WTC11 (cell line): Measurements from ENCODE around the gene MDK. TPM values are rescaled to one million over a fixed set of nuclear protein-coding genes. Genes with fewer than 3 reads are reported as not detected.

Experiments
- ATAC-seq: fragments of 200-7000 bp; cut with Tn5 transposase; 2 replicates; pipeline ENCODE4 v1.10.0; 2021; ENCODE audit warnings: mild to moderate bottlenecking, moderate library complexity
- CTCF ChIA-PET: fragments of 300-600 bp; sonication (Branson Sonifier 250); formaldehyde crosslinking; loops from one replicate; lab custom pipeline; 2021; ENCODE audit warnings: antibody characterized with exemption; lab: Charles Lee
- POLR2A ChIA-PET: fragments of 350-600 bp; sonication (Branson Sonifier 250); formaldehyde crosslinking; loops from one replicate; lab custom pipeline; 2021; ENCODE audit warnings: antibody characterized with exemption; lab: Charles Lee
- DNase-seq: peaks from one replicate; pipeline ENCODE4 v3.0.0; 2021; ENCODE audit warnings: low spot score
- H3K27ac Mint-ChIP-seq: 2 replicates; pipeline ENCODE4 v1.8.0; 2021; ENCODE audit warnings: mixed read lengths
- H3K27me3 Mint-ChIP-seq: 2 replicates; pipeline ENCODE4 v1.8.0; 2021; ENCODE audit warnings: low read depth, mild to moderate bottlenecking, moderate library complexity, mixed read lengths
- H3K36me3 Mint-ChIP-seq: 2 replicates; pipeline ENCODE4 v1.8.0; 2021; ENCODE audit warnings: mixed read lengths
- H3K4me1 Mint-ChIP-seq: 2 replicates; pipeline ENCODE4 v1.8.0; 2022; ENCODE audit warnings: mixed read lengths
- H3K4me3 Mint-ChIP-seq: 2 replicates; pipeline ENCODE4 v1.8.0; 2021; ENCODE audit warnings: mild to moderate bottlenecking, moderate library complexity, mixed read lengths
- H3K9me3 Mint-ChIP-seq: 2 replicates; pipeline ENCODE4 v1.8.0; 2021; ENCODE audit warnings: mixed read lengths
- AR ChIP-seq: fragments of 250-450 bp; sonication (Bioruptor Pico); IDR thresholded peaks from 2 replicates; pipeline ENCODE4 v1.9.0; 2021; ENCODE audit warnings: mild to moderate bottlenecking
- ATF1 ChIP-seq: sonication (generic); formaldehyde crosslinking; IDR thresholded peaks from 2 replicates; pipeline ENCODE4 v1.8.1; 2023; ENCODE audit warnings: mild to moderate bottlenecking, moderate library complexity, missing genetic modification reagents
- CBFB ChIP-seq: sonication (generic); formaldehyde crosslinking; IDR thresholded peaks from 2 replicates; pipeline ENCODE4 v1.8.1; 2022; ENCODE audit warnings: mild to moderate bottlenecking, low read depth, missing genetic modification reagents
- CREB1 ChIP-seq: sonication (generic); formaldehyde crosslinking; IDR thresholded peaks from 2 replicates; pipeline ENCODE4 v1.8.0; 2023; ENCODE audit warnings: mild to moderate bottlenecking, missing genetic modification reagents
- E2F1 ChIP-seq: sonication (generic); formaldehyde crosslinking; IDR thresholded peaks from 2 replicates; pipeline ENCODE4 v1.8.0; 2022; ENCODE audit warnings: mild to moderate bottlenecking, missing genetic modification reagents
- ELF4 ChIP-seq: sonication (generic); formaldehyde crosslinking; IDR thresholded peaks from 2 replicates; pipeline ENCODE4 v1.8.1; 2022; ENCODE audit warnings: low read depth, mild to moderate bottlenecking, moderate library complexity, missing genetic modification reagents
- GRHL2 ChIP-seq: fragments of 250-450 bp; sonication (Bioruptor Pico); IDR thresholded peaks from 2 replicates; pipeline ENCODE4 v1.8.0; 2022; ENCODE audit warnings: mild to moderate bottlenecking, moderate library complexity; ENCODE audit not compliant: insufficient replicate concordance, severe bottlenecking
- GTF2I ChIP-seq: fragments of 250-450 bp; sonication (Bioruptor Pico); conservative IDR thresholded peaks from 2 replicates; pipeline ENCODE4 v1.4.0; 2021; ENCODE audit warnings: mild to moderate bottlenecking
- MYBL2 ChIP-seq: sonication (generic); formaldehyde crosslinking; IDR thresholded peaks from 2 replicates; pipeline ENCODE4 v1.8.1; 2023; ENCODE audit warnings: mild to moderate bottlenecking, moderate library complexity, missing genetic modification reagents
- NR3C1 ChIP-seq: sonication (generic); formaldehyde crosslinking; conservative IDR thresholded peaks from 2 replicates; pipeline ENCODE4 v1.8.1; 2023; ENCODE audit warnings: low read depth, mild to moderate bottlenecking, missing genetic modification reagents
- RORB ChIP-seq: fragments of 250-450 bp; sonication (Bioruptor Pico); IDR thresholded peaks from 2 replicates; pipeline ENCODE4 v1.9.0; 2021; ENCODE audit warnings: mild to moderate bottlenecking
- SOX15 ChIP-seq: fragments of 250-450 bp; sonication (Bioruptor Pico); IDR thresholded peaks from 2 replicates; pipeline ENCODE4 v1.9.0; 2021; ENCODE audit warnings: mild to moderate bottlenecking
- STAT6 ChIP-seq: sonication (generic); formaldehyde crosslinking; conservative IDR thresholded peaks from 2 replicates; pipeline ENCODE4 v1.8.1; 2023; ENCODE audit warnings: mild to moderate bottlenecking, low read depth, missing genetic modification reagents, moderate library complexity
- TEAD4 ChIP-seq: sonication (generic); formaldehyde crosslinking; IDR thresholded peaks from 2 replicates; pipeline ENCODE4 v1.8.0; 2022; ENCODE audit warnings: mild to moderate bottlenecking, missing genetic modification reagents
- ZBTB43 ChIP-seq: sonication (generic); formaldehyde crosslinking; IDR thresholded peaks from 2 replicates; pipeline ENCODE4 v1.8.1; 2023; ENCODE audit warnings: mild to moderate bottlenecking, missing genetic modification reagents
- ZNF138 ChIP-seq: sonication (generic); formaldehyde crosslinking; conservative IDR thresholded peaks from 2 replicates; pipeline ENCODE4 v1.8.1; 2022; ENCODE audit warnings: mild to moderate bottlenecking, moderate library complexity, missing genetic modification reagents
- ZNF232 ChIP-seq: sonication (generic); formaldehyde crosslinking; IDR thresholded peaks from 2 replicates; pipeline ENCODE4 v1.8.0; 2022; ENCODE audit warnings: mild to moderate bottlenecking, missing genetic modification reagents
- ZNF317 ChIP-seq: sonication (generic); formaldehyde crosslinking; IDR thresholded peaks from 2 replicates; pipeline ENCODE4 v1.8.1; 2023; ENCODE audit warnings: low read depth, mild to moderate bottlenecking, moderate library complexity, missing genetic modification reagents, borderline replicate concordance
- ZNF416 ChIP-seq: fragments of 250-450 bp; sonication (Bioruptor Pico); IDR thresholded peaks from 2 replicates; pipeline ENCODE4 v1.9.0; 2021; ENCODE audit warnings: mild to moderate bottlenecking, inconsistent platforms
- ZNF512 ChIP-seq: sonication (generic); formaldehyde crosslinking; IDR thresholded peaks from 2 replicates; pipeline ENCODE4 v1.8.1; 2022; ENCODE audit warnings: missing genetic modification reagents, borderline replicate concordance
- total RNA-seq: library from RNA; stranded (reverse); gene quantifications from 3 replicates; pipeline ENCODE4 v1.2.3, GENCODE V29; 2021
- TF ChIP-seq, protein P1 (sequence below): sonication (generic); formaldehyde crosslinking; IDR thresholded peaks from 2 replicates; pipeline ENCODE4 v1.8.1; 2022; ENCODE audit warnings: mild to moderate bottlenecking, moderate library complexity, missing genetic modification reagents

Gene MDK
- total RNA-seq, 1 experiment from 2014 or later = 560 TPM

- TF ChIP-seq CBFB (CRISPR knock-in tag) = no peak
- TF ChIP-seq, protein P1, sequence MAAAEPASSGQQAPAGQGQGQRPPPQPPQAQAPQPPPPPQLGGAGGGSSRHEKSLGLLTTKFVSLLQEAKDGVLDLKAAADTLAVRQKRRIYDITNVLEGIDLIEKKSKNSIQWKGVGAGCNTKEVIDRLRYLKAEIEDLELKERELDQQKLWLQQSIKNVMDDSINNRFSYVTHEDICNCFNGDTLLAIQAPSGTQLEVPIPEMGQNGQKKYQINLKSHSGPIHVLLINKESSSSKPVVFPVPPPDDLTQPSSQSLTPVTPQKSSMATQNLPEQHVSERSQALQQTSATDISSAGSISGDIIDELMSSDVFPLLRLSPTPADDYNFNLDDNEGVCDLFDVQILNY (CRISPR knock-in tag) = no peak
- TF ChIP-seq ATF1 (CRISPR knock-in tag) = no peak
- no peak for TF ChIP-seq TEAD4 (CRISPR knock-in tag)
- TF ChIP-seq ZNF317 = no peak
- no peak for TF ChIP-seq ZNF416
- TF ChIP-seq SOX15 = no peak
- TF ChIP-seq ZNF512 = no peak
- TF ChIP-seq GRHL2 (CRISPR knock-in tag) = no peak
- TF ChIP-seq E2F1 (CRISPR knock-in tag) = no peak
- TF ChIP-seq GTF2I = no peak
- TF ChIP-seq ELF4 = no peak
Observed at GRCh38 chr11:46383974-46384701, 2.7 kb downstream of the MDK start (continued).

DNA sequence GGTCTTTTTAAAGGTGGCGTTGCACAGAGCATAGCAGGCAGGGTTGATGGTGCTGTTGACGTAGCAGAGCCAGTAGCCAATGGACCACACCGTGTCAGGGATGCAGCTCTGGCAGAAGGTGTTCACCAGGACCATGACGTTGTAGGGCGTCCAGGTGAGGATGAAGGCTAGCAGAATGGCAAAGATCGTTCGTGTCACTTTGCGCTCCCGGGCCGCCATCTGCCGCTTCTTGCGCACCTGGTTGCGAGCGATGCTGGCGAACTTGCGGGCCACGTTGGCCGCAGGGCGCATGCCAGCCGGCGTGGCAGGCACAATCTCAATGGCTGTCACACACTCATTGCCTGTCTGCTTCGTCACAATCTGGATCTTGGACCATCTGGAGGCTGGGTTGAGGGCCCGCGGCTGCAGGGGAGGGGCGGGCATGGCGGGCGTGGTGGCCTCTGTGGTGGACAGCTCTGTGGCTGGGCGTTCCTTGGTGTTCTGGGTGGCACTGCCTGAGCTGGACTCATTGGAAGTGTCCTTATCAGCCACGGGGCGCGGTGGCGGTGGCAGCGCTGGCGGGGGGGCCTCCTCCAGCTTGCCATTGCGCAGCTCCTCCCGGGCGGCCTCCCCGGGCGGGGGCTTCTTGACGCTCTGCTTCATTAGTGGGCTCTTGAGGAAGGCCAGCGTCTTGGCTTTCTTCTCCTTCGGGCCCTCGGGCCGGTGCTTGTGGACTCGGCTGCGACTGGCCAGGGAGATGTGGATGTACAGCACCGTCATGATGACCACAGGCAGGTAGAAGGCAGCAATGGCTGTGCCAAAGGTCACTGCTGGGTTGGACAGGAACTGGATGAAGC, 3.9 kb downstream of the MDK start:
- no peak for ATAC-seq
- CTCF ChIA-PET = interaction anchor here (1.4 to 1.5 kb wide), 2 partner anchors 25 to 33 kb away, joined by 3 to 6 read pairs; no protein-coding TSS in a partner anchor
- Mint-ChIP-seq H3K27me3 (peaks cover 46% of the 10 kb centered on the region), H3K9me3 (no peaks in the 10 kb centered on the region), H3K36me3 (no peaks in the 10 kb centered on the region), H3K27ac (no peak overlapping the region), H3K4me1 (peaks cover 33% of the 10 kb centered on the region), H3K4me3 (no peak overlapping the region)
- POLR2A ChIA-PET = no interaction called here
- no peak for TF ChIP-seq AR (CRISPR knock-in tag)
- TF ChIP-seq RORB = no peak
- TF ChIP-seq NR3C1 = no peak
- TF ChIP-seq CREB1 = no peak
- DNase-seq = no peak

DNA sequence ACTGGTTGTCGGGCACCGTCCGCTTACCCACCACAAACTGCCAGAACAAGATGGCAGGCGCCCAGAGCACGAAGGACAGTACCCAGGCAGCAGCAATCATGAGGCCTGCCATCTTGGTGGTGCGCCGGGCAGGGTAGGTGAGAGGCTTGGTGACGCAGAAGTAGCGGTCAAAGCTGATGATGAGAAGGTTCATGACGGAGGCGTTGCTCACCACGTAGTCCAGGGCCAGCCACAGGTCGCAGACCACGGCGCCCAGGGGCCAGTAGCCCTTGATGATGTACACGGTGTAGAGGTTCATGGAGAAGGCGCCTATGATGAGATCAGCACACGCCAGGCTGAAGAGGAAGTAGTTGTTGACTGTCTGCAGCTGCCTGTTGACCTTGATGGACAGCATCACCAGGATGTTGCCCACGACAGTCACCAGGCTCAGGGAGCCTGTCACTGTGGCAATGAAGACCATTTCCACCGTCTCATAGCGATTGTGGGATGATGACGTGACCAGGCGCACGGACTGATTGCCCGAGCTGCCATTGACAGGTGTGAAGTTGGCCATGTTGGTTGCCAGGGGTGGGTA, 4.6 kb downstream of the MDK start:
- no peaks in the 10 kb centered on the region for H3K9me3 Mint-ChIP-seq
- H3K4me3 Mint-ChIP-seq = no peak overlapping the region
- DNase-seq (no peak), ATAC-seq (no peak)
- no peaks in the 10 kb centered on the region for H3K36me3 Mint-ChIP-seq
- no peak overlapping the region for H3K27ac Mint-ChIP-seq
- POLR2A ChIA-PET = no interaction called here
- peaks cover 33% of the 10 kb centered on the region for H3K4me1 Mint-ChIP-seq
- CTCF ChIA-PET = interaction anchor here (1.5 kb wide), 1 partner anchor 34 kb away, joined by 6 read pairs; no protein-coding TSS in a partner anchor
- H3K27me3 Mint-ChIP-seq = peaks cover 53% of the 10 kb centered on the region
- TF ChIP-seq ZNF232 (CRISPR knock-in tag) (no peak), MYBL2 (CRISPR knock-in tag) (no peak), ZNF138 (CRISPR knock-in tag) (no peak), ZNF416 (no peak), STAT6 (no peak), ZBTB43 (CRISPR knock-in tag) (no peak), ATF1 (CRISPR knock-in tag) (no peak), GTF2I (no peak)
